Mesenchymal stem cell (in vitro differentiated cells and primary cell): Measurements from ENCODE around the gene CWH43.
"Not testable (repeated sequence)": the region's sequence is repeated elsewhere in the genome, so short reads cannot be mapped to it uniquely, and the experiment has no call there.

Experiments
- DNase-seq: peaks from one replicate; pipeline ENCODE4 v3.0.0-alpha.2; 2013
- H2AFZ ChIP-seq: one replicate; pipeline ENCODE4 v1.6.1; 2013; ENCODE audit warnings: low read depth, mild to moderate bottlenecking, control low read depth, inconsistent platforms, low read length, moderate library complexity
- H2AK5ac ChIP-seq: 2 replicates; pipeline ENCODE4 v1.6.1; 2013; ENCODE audit warnings: low read length, moderate library complexity, mild to moderate bottlenecking, inconsistent platforms; ENCODE audit not compliant: severe bottlenecking
- H2BK120ac ChIP-seq: one replicate; pipeline ENCODE4 v1.6.1; 2013; ENCODE audit warnings: low read depth, mild to moderate bottlenecking, inconsistent platforms, low read length, moderate library complexity
- H2BK12ac ChIP-seq, 2 experiments: one replicate each; pipeline ENCODE4 v1.6.1; 2013; ENCODE audit warnings: inconsistent platforms in 2 of 2, low read length in 2 of 2, mild to moderate bottlenecking in 2 of 2, moderate library complexity in 2 of 2, control low read depth in 1 of 2
- H2BK15ac ChIP-seq: one replicate; pipeline ENCODE4 v1.6.1; 2013; ENCODE audit warnings: mild to moderate bottlenecking, low read depth, inconsistent platforms; ENCODE audit not compliant: poor library complexity, severe bottlenecking
- H2BK5ac ChIP-seq: 2 replicates; pipeline ENCODE4 v1.6.1; 2013; ENCODE audit warnings: low read depth, mild to moderate bottlenecking, low read length, control low read depth, inconsistent platforms; ENCODE audit not compliant: poor library complexity, severe bottlenecking
- H3K14ac ChIP-seq, 2 experiments: one replicate each; pipeline ENCODE4 v1.6.1; 2013; ENCODE audit warnings: inconsistent platforms in 2 of 2, low read length in 2 of 2, control low read depth in 1 of 2, mild to moderate bottlenecking in 1 of 2, moderate library complexity in 1 of 2
- H3K18ac ChIP-seq, 2 experiments: one replicate each; pipeline ENCODE4 v1.6.1; 2013; ENCODE audit warnings: inconsistent platforms in 2 of 2, low read length in 2 of 2, control low read depth in 1 of 2, low read depth in 1 of 2, mild to moderate bottlenecking in 1 of 2
- H3K23ac ChIP-seq, 2 experiments: one replicate each; pipeline ENCODE4 v1.6.1; 2013; ENCODE audit warnings: inconsistent platforms in 2 of 2, low read length in 2 of 2, mild to moderate bottlenecking in 2 of 2, moderate library complexity in 2 of 2, control low read depth in 1 of 2
- H3K27ac ChIP-seq: 2 replicates; pipeline ENCODE4 v1.5.1; 2013; ENCODE audit warnings: mild to moderate bottlenecking, moderate library complexity, low read length, control low read depth, inconsistent platforms; ENCODE audit not compliant: poor library complexity, severe bottlenecking
- H3K27me3 ChIP-seq, 2 experiments: 2 replicates each; pipeline versions ENCODE4 v1.6.1 to v1.7.0; 2013; ENCODE audit warnings: low read length in 2 of 2, mild to moderate bottlenecking in 2 of 2, moderate library complexity in 2 of 2, control low read depth in 1 of 2, inconsistent platforms in 1 of 2; ENCODE audit not compliant: control insufficient read depth in 1 of 2, insufficient read depth in 1 of 2
- H3K36me3 ChIP-seq, 2 experiments: 2 replicates each; pipeline versions ENCODE4 v1.6.1 to v1.7.0; 2013; ENCODE audit warnings: low read length in 2 of 2, control low read depth in 1 of 2, inconsistent platforms in 1 of 2, low read depth in 1 of 2, mild to moderate bottlenecking in 1 of 2; ENCODE audit not compliant: insufficient read depth in 2 of 2, control insufficient read depth in 1 of 2
- H3K4ac ChIP-seq, 2 experiments: one replicate each; pipeline ENCODE4 v1.6.1; 2013; ENCODE audit warnings: inconsistent platforms in 2 of 2, low read length in 2 of 2, mild to moderate bottlenecking in 2 of 2, moderate library complexity in 2 of 2, control low read depth in 1 of 2, low read depth in 1 of 2
- H3K4me1 ChIP-seq: 2 replicates; pipeline ENCODE4 v1.6.1; 2013; ENCODE audit warnings: low read depth, low read length, control low read depth; ENCODE audit not compliant: control insufficient read depth, insufficient read depth
- H3K4me2 ChIP-seq: 2 replicates; pipeline ENCODE4 v1.6.1; 2013; ENCODE audit warnings: low read length, mild to moderate bottlenecking, inconsistent platforms; ENCODE audit not compliant: poor library complexity, severe bottlenecking
- H3K4me3 ChIP-seq, 2 experiments: 2 replicates each; pipeline versions ENCODE4 v1.5.1 to v1.7.0; 2013; ENCODE audit warnings: low read length in 2 of 2, mild to moderate bottlenecking in 2 of 2, control low read depth in 1 of 2, low read depth in 1 of 2; ENCODE audit not compliant: insufficient read depth in 1 of 2
- H3K79me1 ChIP-seq: replicated peaks from 2 replicates; pipeline ENCODE4 v1.6.1; 2013; ENCODE audit warnings: mild to moderate bottlenecking, control low read depth, low read length, inconsistent platforms; ENCODE audit not compliant: poor library complexity, severe bottlenecking
- H3K9ac ChIP-seq: 2 replicates; pipeline ENCODE4 v1.7.0; 2013; ENCODE audit warnings: mild to moderate bottlenecking, low read length, moderate library complexity
- H3K9me3 ChIP-seq: 2 replicates; pipeline ENCODE4 v1.7.0; 2013; ENCODE audit warnings: mild to moderate bottlenecking, low read length; ENCODE audit not compliant: control insufficient read depth
- H4K8ac ChIP-seq: one replicate; pipeline ENCODE4 v1.6.1; 2013; ENCODE audit warnings: inconsistent platforms, mild to moderate bottlenecking, low read length, moderate library complexity
- H4K91ac ChIP-seq: one replicate; pipeline ENCODE4 v1.6.1; 2013; ENCODE audit warnings: mild to moderate bottlenecking, low read length, inconsistent platforms
- WGBS: methylation state at CpG from one replicate; pipeline ENCODE4 v1.1.7; 2013; ENCODE audit warnings: mixed read lengths; 5-methylcytosine and 5-hydroxymethylcytosine counted together

Gene CWH43

GRCh38 chr4:49044270-49044669 is 58.2 kb downstream of the CWH43 start:
- WGBS = 37% methylated on average over 1 of the region's 3 CpGs
- Histone ChIP-seq H4K8ac (no peak overlapping the region), H3K36me3 (no peaks in the 10 kb centered on the region), H3K18ac (no peak overlapping the region), H2BK5ac (no peak overlapping the region), H3K4me2 (no peak overlapping the region), H3K23ac (no peak overlapping the region), H3K14ac (no peak overlapping the region), H3K27me3 (no peaks in the 10 kb centered on the region), H3K79me1 (no peaks in the 10 kb centered on the region), H3K4ac (no peak overlapping the region), H3K9ac (no peak overlapping the region), H2AFZ (no peak overlapping the region), H3K4me1 (no peaks in the 10 kb centered on the region), H2BK12ac (no peak overlapping the region), H3K9me3 (peaks cover 3% of the 10 kb centered on the region), H3K27ac (no peak overlapping the region), H3K4me3 (no peak overlapping the region), H2BK120ac (no peak overlapping the region), H4K91ac (no peak overlapping the region), H2BK15ac (no peak overlapping the region), H2AK5ac (no peak overlapping the region)
- DNase-seq = no peak

GRCh38 chr4:49058306-49058705 is 72.2 kb downstream of the CWH43 start:
- Histone ChIP-seq H4K8ac (no peak overlapping the region), H3K4me3 (no peak overlapping the region), H3K23ac (no peak overlapping the region), H3K9me3 (peaks cover 26% of the 10 kb centered on the region), H2AFZ (no peak overlapping the region), H4K91ac (no peak overlapping the region), H3K9ac (no peak overlapping the region), H2AK5ac (no peak overlapping the region), H3K27ac (no peak overlapping the region), H3K14ac (no peak overlapping the region), H3K18ac (no peak overlapping the region), H3K36me3 (no peaks in the 10 kb centered on the region), H3K4me2 (no peak overlapping the region), H3K4ac (no peak overlapping the region), H3K27me3 (no peaks in the 10 kb centered on the region), H2BK15ac (no peak overlapping the region), H2BK5ac (no peak overlapping the region), H3K79me1 (no peaks in the 10 kb centered on the region), H3K4me1 (no peaks in the 10 kb centered on the region), H2BK120ac (no peak overlapping the region), H2BK12ac (no peak overlapping the region)
- no peak for DNase-seq

GRCh38 chr4:49063670-49064069 is 77.6 kb downstream of the CWH43 start:
- Histone ChIP-seq H3K36me3 (no peaks in the 10 kb centered on the region), H3K18ac (no peak overlapping the region), H3K79me1 (no peaks in the 10 kb centered on the region), H3K23ac (no peak overlapping the region), H2BK120ac (no peak overlapping the region), H4K91ac (no peak overlapping the region), H3K14ac (no peak overlapping the region), H3K27ac (no peak overlapping the region), H3K4me2 (no peak overlapping the region), H3K4me1 (no peaks in the 10 kb centered on the region), H3K4me3 (no peak overlapping the region), H3K27me3 (no peaks in the 10 kb centered on the region), H3K4ac (no peak overlapping the region), H2BK15ac (no peak overlapping the region), H2AK5ac (no peak overlapping the region), H2BK12ac (no peak overlapping the region), H3K9me3 (peaks cover 6% of the 10 kb centered on the region), H2BK5ac (no peak overlapping the region), H2AFZ (no peak overlapping the region), H3K9ac (no peak overlapping the region), H4K8ac (no peak overlapping the region)
- no peak for DNase-seq
- WGBS = 35% methylated on average over 2 of the region's 2 CpGs

- H4K8ac ChIP-seq, H2BK5ac ChIP-seq, H2BK15ac ChIP-seq, H3K4me3 ChIP-seq, H3K14ac ChIP-seq, H2BK12ac ChIP-seq, H3K27me3 ChIP-seq, H3K23ac ChIP-seq, H3K18ac ChIP-seq, H3K36me3 ChIP-seq, H3K4me1 ChIP-seq, H3K27ac ChIP-seq, H3K9ac ChIP-seq, H2BK120ac ChIP-seq, H3K4me2 ChIP-seq, H3K9me3 ChIP-seq, H4K91ac ChIP-seq, H2AK5ac ChIP-seq, DNase-seq, H3K79me1 ChIP-seq, H2AFZ ChIP-seq, H3K4ac ChIP-seq: not testable (repeated sequence)
- 66% methylated on average over 10 of the region's 11 CpGs for WGBS
Measured at GRCh38 chr4:49072196-49072595, 86.1 kb downstream of the CWH43 start.
